ENCODE data around the gene RMRP. TPM values are rescaled to one million over a fixed set of nuclear protein-coding genes. Genes with fewer than 3 reads are reported as not detected.

Gene RMRP
- total RNA-seq, 2 donors from 2014 or later: 431 TPM; not detected in 1

DNA sequence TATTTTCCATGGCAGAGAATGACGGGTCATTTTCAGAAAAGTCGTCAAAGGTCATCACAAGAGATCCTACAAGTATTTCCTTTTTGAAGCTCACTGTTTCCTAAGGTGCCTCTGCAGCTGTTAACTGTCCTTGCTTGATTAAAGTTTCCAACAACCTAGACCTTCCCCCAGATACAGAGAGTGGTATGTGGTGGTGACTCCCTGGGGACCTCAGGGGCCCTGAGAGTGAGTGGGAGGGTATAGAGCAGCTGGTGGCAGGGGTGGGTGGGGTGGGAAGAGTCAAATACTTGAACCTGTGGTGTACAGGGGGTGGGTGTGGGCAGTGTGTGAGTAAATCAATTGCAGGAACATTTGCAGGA, 38.0 kb downstream of the RMRP start:
- DNase-seq (ENCODE audit: low spot score): no peak
- H3K4me3 ChIP-seq: no peak overlapping the region
- H3K4me1 ChIP-seq: peaks cover 0 to 13% of the 10 kb centered on the region in 2 donors
- H3K36me3 ChIP-seq: no peaks in the 10 kb centered on the region
- TF ChIP-seq, protein P1, sequence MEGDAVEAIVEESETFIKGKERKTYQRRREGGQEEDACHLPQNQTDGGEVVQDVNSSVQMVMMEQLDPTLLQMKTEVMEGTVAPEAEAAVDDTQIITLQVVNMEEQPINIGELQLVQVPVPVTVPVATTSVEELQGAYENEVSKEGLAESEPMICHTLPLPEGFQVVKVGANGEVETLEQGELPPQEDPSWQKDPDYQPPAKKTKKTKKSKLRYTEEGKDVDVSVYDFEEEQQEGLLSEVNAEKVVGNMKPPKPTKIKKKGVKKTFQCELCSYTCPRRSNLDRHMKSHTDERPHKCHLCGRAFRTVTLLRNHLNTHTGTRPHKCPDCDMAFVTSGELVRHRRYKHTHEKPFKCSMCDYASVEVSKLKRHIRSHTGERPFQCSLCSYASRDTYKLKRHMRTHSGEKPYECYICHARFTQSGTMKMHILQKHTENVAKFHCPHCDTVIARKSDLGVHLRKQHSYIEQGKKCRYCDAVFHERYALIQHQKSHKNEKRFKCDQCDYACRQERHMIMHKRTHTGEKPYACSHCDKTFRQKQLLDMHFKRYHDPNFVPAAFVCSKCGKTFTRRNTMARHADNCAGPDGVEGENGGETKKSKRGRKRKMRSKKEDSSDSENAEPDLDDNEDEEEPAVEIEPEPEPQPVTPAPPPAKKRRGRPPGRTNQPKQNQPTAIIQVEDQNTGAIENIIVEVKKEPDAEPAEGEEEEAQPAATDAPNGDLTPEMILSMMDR (IDR thresholded peaks at IDR 0.05): no peak
- no peak overlapping the region for H3K27ac ChIP-seq
- H3K9me3 ChIP-seq: no peaks in the 10 kb centered on the region
- H3K27me3 ChIP-seq: no peaks in the 10 kb centered on the region

DNA sequence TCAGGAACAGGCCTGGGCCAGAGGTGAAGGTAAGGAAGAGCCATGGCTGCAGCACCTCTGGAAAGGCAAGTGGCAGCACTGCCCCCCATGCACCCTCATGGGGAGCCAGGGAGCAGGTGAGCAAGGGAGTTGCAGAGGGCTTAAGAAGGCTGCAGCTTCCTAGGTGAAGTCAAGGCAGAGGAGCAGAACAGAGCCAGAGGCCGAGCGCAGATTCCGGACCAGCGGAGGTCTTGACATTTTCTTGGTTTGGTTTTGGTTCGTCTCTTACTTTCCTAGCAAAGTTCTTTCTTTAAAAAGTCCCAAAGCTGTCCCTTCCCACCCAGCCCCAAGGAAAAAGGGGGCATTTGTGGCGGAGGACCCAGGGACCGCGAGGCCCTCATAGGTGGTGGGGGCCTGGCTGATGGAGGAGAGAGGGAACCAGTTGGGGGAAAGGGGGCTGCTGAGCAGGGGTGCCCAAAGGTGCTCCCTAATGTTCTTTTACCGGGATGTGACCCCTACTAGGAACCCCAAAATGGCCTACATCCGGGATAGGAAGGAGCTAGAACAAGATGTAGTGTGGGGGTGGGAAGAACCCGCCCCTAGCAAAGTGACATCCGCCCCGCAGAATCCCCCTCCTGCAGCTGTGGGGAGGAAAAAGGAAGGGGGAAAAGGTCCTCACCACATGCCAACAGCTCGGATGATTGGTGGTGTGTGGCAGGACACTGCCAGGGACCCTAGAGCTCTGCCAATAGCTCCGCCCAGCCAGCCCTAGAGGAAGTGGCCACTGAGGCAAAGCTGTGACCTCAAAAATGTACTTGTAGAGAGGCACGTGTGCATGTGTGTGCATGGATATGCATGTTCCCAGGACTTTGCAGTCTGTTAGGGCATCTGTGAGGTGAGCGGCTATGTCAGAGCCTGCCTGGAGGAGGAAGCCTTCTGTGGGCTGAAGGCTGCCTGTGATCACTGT, 38.7 kb downstream of the RMRP start:
- Histone ChIP-seq H3K4me3 (no peak overlapping the region), H3K27me3 (no peaks in the 10 kb centered on the region), H3K36me3 (no peaks in the 10 kb centered on the region), H3K4me1 (peaks cover 0 to 13% of the 10 kb centered on the region in 2 donors), H3K9me3 (no peaks in the 10 kb centered on the region), H3K27ac (no peak overlapping the region)
- TF ChIP-seq, protein P1 (IDR thresholded peaks at IDR 0.05): no peak
- no peak for DNase-seq (ENCODE audit: low spot score)

DNA sequence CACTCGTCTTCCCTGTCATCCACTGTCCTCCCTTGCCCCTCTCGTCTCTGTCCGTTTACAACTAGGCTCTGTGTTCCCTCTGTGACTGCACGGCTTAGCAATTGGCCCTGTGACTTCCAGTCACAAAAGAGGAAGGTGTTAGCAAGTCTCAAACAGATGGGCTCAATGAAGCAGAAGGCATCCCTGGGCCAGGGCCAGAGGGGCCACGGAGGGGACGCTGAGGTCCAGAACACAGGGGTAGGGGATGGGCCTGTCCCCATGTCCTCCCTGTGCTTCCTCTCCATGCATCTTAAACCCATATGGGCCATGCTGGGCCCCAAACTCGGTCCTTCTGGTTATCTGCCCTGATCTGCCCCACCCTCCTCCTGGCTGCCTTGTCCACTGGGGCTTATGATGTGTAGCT, 39.5 kb downstream of the RMRP start, which contains the start of gene CD72:
TSS of gene CD72 (minus strand) at position 89 of the 403 bp plus-strand sequence. CDS start 110 bp downstream, outside the sequence.
- Histone ChIP-seq H3K4me3 (peak within 1 kb of the TSS; percentile 31 to 50), H3K4me1 (peaks cover 0 to 13% of the 10 kb centered on the region in 2 donors), H3K27ac (no peak within 1 kb of the TSS), H3K36me3 (no peaks in the 10 kb centered on the region), H3K9me3 (no peaks in the 10 kb centered on the region), H3K27me3 (no peaks in the 10 kb centered on the region)
- TF ChIP-seq, protein P1 (IDR thresholded peaks at IDR 0.05): no peak
- no peak for DNase-seq (ENCODE audit: low spot score)

DNA sequence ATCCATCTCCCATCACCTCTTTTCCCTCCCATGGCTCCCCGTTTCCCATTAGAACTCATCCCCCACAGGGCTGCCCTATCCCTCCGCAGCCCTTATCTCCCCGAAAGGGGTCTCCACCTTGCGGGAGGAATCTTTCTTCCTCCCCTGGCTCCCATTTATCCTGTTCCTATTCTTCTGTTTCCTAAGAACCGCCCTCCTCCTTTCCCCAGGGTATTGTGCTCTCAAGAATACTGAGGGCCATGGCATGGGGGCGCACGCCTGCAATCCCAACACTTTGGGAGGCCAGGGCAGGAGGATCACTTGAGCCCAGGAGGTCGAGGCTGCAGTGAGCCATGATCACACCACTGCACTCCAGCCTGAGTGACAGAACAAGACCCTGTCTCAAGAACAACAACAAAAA, 40.3 kb downstream of the RMRP start:
- no peak overlapping the region for H3K27ac ChIP-seq

DNA sequence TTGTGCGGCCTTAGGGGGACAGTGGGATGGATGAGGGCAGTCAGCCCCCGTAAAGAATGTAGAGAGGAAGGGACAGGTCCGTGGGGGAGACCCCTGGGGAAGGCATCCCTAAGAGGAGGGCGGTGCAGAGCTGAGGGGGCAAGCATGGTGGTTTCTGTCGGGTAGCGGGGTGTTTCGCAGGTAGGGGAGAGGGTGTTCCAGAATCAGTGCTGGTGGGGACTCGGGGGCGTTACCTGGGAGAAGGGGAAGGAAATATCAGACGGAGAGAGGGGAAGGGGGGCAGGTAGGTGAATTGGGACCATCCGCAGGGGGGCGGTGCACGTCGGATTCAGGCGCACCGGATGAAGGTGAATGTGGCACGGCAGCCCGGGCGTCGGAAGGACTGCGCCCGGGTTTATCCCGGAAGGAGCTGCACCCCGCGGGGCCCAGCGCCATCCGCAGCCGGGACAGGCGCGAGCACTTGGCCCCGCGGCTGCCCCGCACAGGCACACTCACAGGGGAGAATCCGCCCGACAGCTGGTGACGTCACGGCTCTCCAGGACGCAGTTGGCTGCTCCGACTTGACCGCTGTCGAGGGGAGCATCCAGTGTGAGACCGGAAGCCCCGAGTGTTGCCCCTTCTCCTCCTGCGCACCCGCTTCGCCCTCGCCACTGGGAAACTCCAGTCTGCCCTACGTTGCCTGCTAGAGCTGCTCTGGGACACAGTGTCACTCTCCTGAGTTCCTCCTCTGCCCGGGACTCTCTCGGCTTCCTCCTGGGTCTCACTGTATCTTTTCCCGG, 40.9 kb downstream of the RMRP start:
- Histone ChIP-seq H3K27ac (no peak overlapping the region), H3K4me1 (peaks cover 0 to 13% of the 10 kb centered on the region in 2 donors), H3K4me3 (peak overlapping the region; percentile 31 to 50), H3K9me3 (no peaks in the 10 kb centered on the region), H3K36me3 (no peaks in the 10 kb centered on the region), H3K27me3 (no peaks in the 10 kb centered on the region)
- TF ChIP-seq, protein P1 (IDR thresholded peaks at IDR 0.05): peak in 1 of 2 donors; percentile 23
- peak; percentile 82 for DNase-seq (ENCODE audit: low spot score)

More for the DNA sequence above, 40.3 kb downstream of the RMRP start:
- DNase-seq (ENCODE audit: low spot score): no peak
- H3K4me3 ChIP-seq: peak overlapping the region in 1 of 2 donors; percentile 50
- no peaks in the 10 kb centered on the region for H3K27me3 ChIP-seq
- no peaks in the 10 kb centered on the region for H3K36me3 ChIP-seq
- TF ChIP-seq, protein P1 (IDR thresholded peaks at IDR 0.05): no peak
- H3K4me1 ChIP-seq: peaks cover 0 to 13% of the 10 kb centered on the region in 2 donors
- H3K9me3 ChIP-seq: no peaks in the 10 kb centered on the region

Measured in right atrium auricular region (tissue), 2 donors.